KMS-11 (cell line): ENCODE measurements around the gene UBE2O.
"Not testable (repeated sequence)": the region's sequence is repeated elsewhere in the genome, so short reads cannot be mapped to it uniquely, and the experiment has no call there.

Experiments used
- H2AFZ ChIP-seq: fragments of 200-600 bp; sonication (generic); 2 replicates; pipeline ENCODE4 v1.6.1; 2016; ENCODE audit warnings: antibody characterized with exemption, mixed run types, low read depth
- H3K27ac ChIP-seq: fragments of 200-600 bp; sonication (generic); 2 replicates; pipeline ENCODE4 v1.6.1; 2016; ENCODE audit warnings: mild to moderate bottlenecking, mixed run types
- H3K27me3 ChIP-seq: fragments of 200-600 bp; sonication (generic); 2 replicates; pipeline ENCODE4 v1.6.1; 2017; ENCODE audit warnings: mild to moderate bottlenecking, low read depth, mixed run types, moderate library complexity; ENCODE audit not compliant: insufficient read depth
- H3K36me3 ChIP-seq: fragments of 200-600 bp; sonication (generic); 2 replicates; pipeline ENCODE4 v1.6.1; 2017; ENCODE audit warnings: mild to moderate bottlenecking, mixed run types; ENCODE audit not compliant: insufficient read depth
- H3K4me1 ChIP-seq: fragments of 200-600 bp; sonication (generic); 2 replicates; pipeline ENCODE4 v1.6.1; 2016; ENCODE audit warnings: mild to moderate bottlenecking, low read depth, mixed run types; ENCODE audit not compliant: poor library complexity, severe bottlenecking
- H3K4me2 ChIP-seq: fragments of 200-600 bp; sonication (generic); 2 replicates; pipeline ENCODE4 v1.7.0; 2016; ENCODE audit warnings: mild to moderate bottlenecking, mixed run types
- H3K4me3 ChIP-seq: fragments of 200-600 bp; sonication (generic); IDR thresholded peaks from 2 replicates; pipeline ENCODE4 v1.6.1; 2017; ENCODE audit warnings: low read depth, low read length, mixed read lengths; ENCODE audit not compliant: insufficient read depth
- H3K79me2 ChIP-seq: fragments of 200-600 bp; sonication (generic); 2 replicates; pipeline ENCODE4 v1.6.1; 2016; ENCODE audit warnings: low read depth, mixed run types; ENCODE audit not compliant: insufficient read depth
- H3K9ac ChIP-seq: fragments of 200-600 bp; sonication (generic); 2 replicates; pipeline ENCODE4 v1.6.1; 2016; ENCODE audit warnings: mild to moderate bottlenecking, mixed run types
- H4K20me1 ChIP-seq: fragments of 200-600 bp; sonication (generic); 2 replicates; pipeline ENCODE4 v1.6.1; 2016; ENCODE audit warnings: mild to moderate bottlenecking, mixed run types; ENCODE audit not compliant: insufficient read depth
- TF ChIP-seq, protein P1 (sequence below): fragments of 200-600 bp; sonication (generic); conservative IDR thresholded peaks from 2 replicates; pipeline ENCODE4 v1.6.1; 2017; ENCODE audit warnings: low read depth, mild to moderate bottlenecking, antibody characterized with exemption, low read length, moderate library complexity, mixed read lengths

The UBE2O gene

GRCh38 chr17:76363107-76363842 lies 89.7 kb downstream of the UBE2O start:
- TF ChIP-seq, protein P1, sequence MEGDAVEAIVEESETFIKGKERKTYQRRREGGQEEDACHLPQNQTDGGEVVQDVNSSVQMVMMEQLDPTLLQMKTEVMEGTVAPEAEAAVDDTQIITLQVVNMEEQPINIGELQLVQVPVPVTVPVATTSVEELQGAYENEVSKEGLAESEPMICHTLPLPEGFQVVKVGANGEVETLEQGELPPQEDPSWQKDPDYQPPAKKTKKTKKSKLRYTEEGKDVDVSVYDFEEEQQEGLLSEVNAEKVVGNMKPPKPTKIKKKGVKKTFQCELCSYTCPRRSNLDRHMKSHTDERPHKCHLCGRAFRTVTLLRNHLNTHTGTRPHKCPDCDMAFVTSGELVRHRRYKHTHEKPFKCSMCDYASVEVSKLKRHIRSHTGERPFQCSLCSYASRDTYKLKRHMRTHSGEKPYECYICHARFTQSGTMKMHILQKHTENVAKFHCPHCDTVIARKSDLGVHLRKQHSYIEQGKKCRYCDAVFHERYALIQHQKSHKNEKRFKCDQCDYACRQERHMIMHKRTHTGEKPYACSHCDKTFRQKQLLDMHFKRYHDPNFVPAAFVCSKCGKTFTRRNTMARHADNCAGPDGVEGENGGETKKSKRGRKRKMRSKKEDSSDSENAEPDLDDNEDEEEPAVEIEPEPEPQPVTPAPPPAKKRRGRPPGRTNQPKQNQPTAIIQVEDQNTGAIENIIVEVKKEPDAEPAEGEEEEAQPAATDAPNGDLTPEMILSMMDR, result no peak
- no peaks in the 10 kb centered on the region for H4K20me1 ChIP-seq
- H3K79me2 ChIP-seq, result no peaks in the 10 kb centered on the region
- no peaks in the 10 kb centered on the region for H3K36me3 ChIP-seq
- H3K9ac ChIP-seq, result no peak overlapping the region
- no peak overlapping the region for H3K4me2 ChIP-seq
- H3K4me1 ChIP-seq, result no peaks in the 10 kb centered on the region
- no peaks in the 10 kb centered on the region for H3K27me3 ChIP-seq
- H3K4me3 ChIP-seq, result no peak overlapping the region
- H3K27ac ChIP-seq, result no peak overlapping the region
- no peak overlapping the region for H2AFZ ChIP-seq

DNA sequence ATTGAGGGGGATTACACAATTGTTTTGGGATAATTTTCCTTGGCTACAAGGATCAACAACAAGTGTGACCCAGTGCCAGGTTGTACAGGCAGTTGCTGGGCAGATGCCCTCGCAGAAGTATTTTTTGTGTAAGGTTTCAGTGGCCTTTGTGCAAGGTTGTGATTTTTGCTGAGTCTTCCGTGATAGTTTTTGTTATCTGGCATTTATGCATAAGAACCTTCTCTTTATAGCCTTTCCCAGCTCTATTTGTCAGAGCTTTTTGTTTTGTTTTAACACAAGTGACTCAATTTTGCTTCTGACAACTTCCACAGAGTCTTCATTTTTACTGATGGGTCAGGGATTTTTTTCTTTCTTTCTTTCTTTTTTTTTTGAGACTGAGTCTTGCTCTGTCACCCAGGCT lies 92.5 kb downstream of the UBE2O start:
- H4K20me1 ChIP-seq, result no peaks in the 10 kb centered on the region
- H3K27ac ChIP-seq, result no peak overlapping the region
- H3K27me3 ChIP-seq, result no peaks in the 10 kb centered on the region
- no peaks in the 10 kb centered on the region for H3K79me2 ChIP-seq
- no peak overlapping the region for H3K9ac ChIP-seq
- TF ChIP-seq, protein P1, result no peak
- H3K4me3 ChIP-seq, result no peak overlapping the region
- peaks cover 1% of the 10 kb centered on the region for H3K4me1 ChIP-seq
- H2AFZ ChIP-seq, result no peak overlapping the region
- no peak overlapping the region for H3K4me2 ChIP-seq
- H3K36me3 ChIP-seq, result no peaks in the 10 kb centered on the region

DNA sequence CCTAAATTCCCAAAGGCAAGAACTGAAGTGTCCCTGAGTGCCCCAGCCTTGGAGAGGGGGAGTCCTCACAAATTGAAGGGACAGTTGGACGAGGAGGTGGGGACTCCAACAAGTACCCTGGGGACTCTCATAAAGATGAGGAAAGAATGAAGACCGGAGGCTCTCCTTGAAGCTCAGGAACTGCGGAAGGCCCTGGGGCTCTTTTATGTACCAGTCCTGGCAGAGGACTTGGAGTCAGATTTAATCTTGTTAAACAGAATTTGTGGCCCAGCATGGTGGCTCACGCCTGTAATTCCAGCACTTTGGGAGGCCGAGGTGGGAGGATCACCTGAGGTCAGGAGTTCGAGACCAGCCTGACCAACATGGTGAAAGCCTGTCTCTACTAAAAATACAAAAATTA lies 93.2 kb downstream of the UBE2O start:
- H3K9ac ChIP-seq, result not testable (repeated sequence)

GRCh38 chr17:76359375-76359774 lies 93.6 kb downstream of the UBE2O start:
- Histone ChIP-seq H3K36me3 (no peaks in the 10 kb centered on the region), H3K27ac (no peak overlapping the region), H4K20me1 (no peaks in the 10 kb centered on the region), H3K9ac (no peak overlapping the region), H3K79me2 (no peaks in the 10 kb centered on the region), H3K4me1 (peaks cover 12% of the 10 kb centered on the region), H3K4me3 (no peak overlapping the region), H3K27me3 (no peaks in the 10 kb centered on the region), H3K4me2 (no peak overlapping the region), H2AFZ (no peak overlapping the region)
- TF ChIP-seq, protein P1, result no peak

More for the DNA sequence above, 93.2 kb downstream of the UBE2O start:
- H2AFZ ChIP-seq, H3K79me2 ChIP-seq, H3K27ac ChIP-seq, H3K4me1 ChIP-seq, H3K27me3 ChIP-seq, H3K36me3 ChIP-seq, H4K20me1 ChIP-seq, H3K4me3 ChIP-seq, H3K4me2 ChIP-seq: not testable (repeated sequence)

- Histone ChIP-seq H3K27me3 (no peaks in the 10 kb centered on the region), H2AFZ (no peak overlapping the region), H3K79me2 (no peaks in the 10 kb centered on the region), H3K27ac (no peak overlapping the region), H3K4me2 (no peak overlapping the region), H4K20me1 (no peaks in the 10 kb centered on the region), H3K4me3 (no peak overlapping the region), H3K4me1 (peaks cover 13% of the 10 kb centered on the region), H3K9ac (no peak overlapping the region), H3K36me3 (no peaks in the 10 kb centered on the region)
- TF ChIP-seq, protein P1, result no peak
Observed at GRCh38 chr17:76357597-76358158, 95.3 kb downstream of the UBE2O start.
